OCI-LY3 (cell line): ENCODE results near the gene ARID5B.
A peak's percentile ranks its signal among the peaks of the same experiment; 100 is the strongest.

Experiments
- H2AFZ ChIP-seq: fragments of 200-600, 300-600 bp; shearing (Covaris generic); 2 replicates; pipeline ENCODE4 v1.6.0; 2014; ENCODE audit warnings: antibody characterized with exemption, low read depth, low read length
- H3K27ac ChIP-seq: fragments of 200-600, 300-600 bp; sonication (generic); 2 replicates; pipeline ENCODE4 v1.5.1; 2014; ENCODE audit warnings: mild to moderate bottlenecking, low read length, moderate library complexity, mixed read lengths
- H3K27me3 ChIP-seq: fragments of 200-600, 300-600 bp; sonication (generic); 2 replicates; pipeline ENCODE4 v1.6.1; 2014; ENCODE audit warnings: low read depth, low read length, mixed read lengths
- H3K36me3 ChIP-seq: fragments of 200-600, 300-600 bp; sonication (generic); replicated peaks from 2 replicates; pipeline ENCODE3; 2014; ENCODE audit warnings: low read depth, low read length, mixed read lengths
- H3K4me1 ChIP-seq: fragments of 300-600, 200-600 bp; sonication (generic); 2 replicates; pipeline ENCODE4 v1.6.1; 2014; ENCODE audit warnings: low read length, mixed read lengths
- H3K4me2 ChIP-seq: fragments of 200-600, 300-600 bp; sonication (generic); 2 replicates; pipeline ENCODE4 v1.6.1; 2014; ENCODE audit warnings: low read length, mixed read lengths
- H3K4me3 ChIP-seq: fragments of 300-600, 200-600 bp; sonication (generic); 2 replicates; pipeline ENCODE4 v1.5.1; 2014; ENCODE audit warnings: antibody characterized with exemption, mild to moderate bottlenecking, low read length, moderate library complexity
- H3K79me2 ChIP-seq: fragments of 300-600, 200-600 bp; shearing (Covaris generic); 2 replicates; pipeline ENCODE4 v1.6.1; 2014; ENCODE audit warnings: mild to moderate bottlenecking, low read length, mixed read lengths
- H3K9ac ChIP-seq: fragments of 300-600, 200-600 bp; shearing (Covaris generic); 2 replicates; pipeline ENCODE4 v1.6.0; 2014; ENCODE audit warnings: mild to moderate bottlenecking, low read length, moderate library complexity
- H3K9me3 ChIP-seq: fragments of 200-600, 300-600 bp; shearing (Covaris generic); 2 replicates; pipeline ENCODE4 v1.6.1; 2014; ENCODE audit warnings: low read length, mixed read lengths; ENCODE audit not compliant: insufficient read depth
- H4K20me1 ChIP-seq: fragments of 200-600, 300-600 bp; sonication (generic); 2 replicates; pipeline ENCODE4 v1.6.1; 2016; ENCODE audit warnings: low read length, mixed read lengths; ENCODE audit not compliant: insufficient read depth
- EZH2phosphoT487 ChIP-seq: fragments of 200-600 bp; shearing (Covaris generic); IDR thresholded peaks from 2 replicates; pipeline ENCODE4 v1.6.1; 2018; ENCODE audit warnings: antibody characterized with exemption, mixed run types, low read depth
- TF ChIP-seq, protein P1 (sequence below): fragments of 200-600, 300-600 bp; sonication (generic); IDR thresholded peaks from 2 replicates; pipeline ENCODE4 v1.5.1; 2014; ENCODE audit warnings: antibody characterized with exemption, low read length, low read depth

Gene ARID5B

DNA sequence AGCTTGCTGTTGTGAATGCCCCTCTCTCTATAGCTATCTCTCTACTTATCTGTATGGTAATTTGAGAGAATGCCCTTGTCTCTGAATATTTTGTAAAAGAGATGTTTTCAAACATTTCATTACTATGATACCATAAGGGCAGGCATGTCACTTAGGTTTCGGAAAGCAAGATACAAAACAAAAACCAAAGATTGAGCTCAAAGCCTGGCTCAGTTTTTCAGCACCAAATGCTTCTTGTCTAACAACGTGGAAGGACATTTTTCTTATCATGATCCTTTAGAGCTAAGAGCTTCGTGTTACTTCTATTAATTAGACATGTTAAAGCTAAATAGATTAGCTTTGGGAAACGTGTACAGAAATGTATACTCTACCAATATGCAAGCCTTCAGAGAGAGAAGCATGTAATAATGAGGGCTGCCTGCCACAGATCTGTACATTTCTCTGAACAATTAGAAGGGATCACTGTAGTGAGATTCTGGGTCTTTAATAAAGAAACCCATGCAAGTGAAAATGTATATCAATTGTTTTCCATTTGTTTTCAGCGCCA is 148.9 kb downstream of the ARID5B start:
- TF ChIP-seq, protein P1, sequence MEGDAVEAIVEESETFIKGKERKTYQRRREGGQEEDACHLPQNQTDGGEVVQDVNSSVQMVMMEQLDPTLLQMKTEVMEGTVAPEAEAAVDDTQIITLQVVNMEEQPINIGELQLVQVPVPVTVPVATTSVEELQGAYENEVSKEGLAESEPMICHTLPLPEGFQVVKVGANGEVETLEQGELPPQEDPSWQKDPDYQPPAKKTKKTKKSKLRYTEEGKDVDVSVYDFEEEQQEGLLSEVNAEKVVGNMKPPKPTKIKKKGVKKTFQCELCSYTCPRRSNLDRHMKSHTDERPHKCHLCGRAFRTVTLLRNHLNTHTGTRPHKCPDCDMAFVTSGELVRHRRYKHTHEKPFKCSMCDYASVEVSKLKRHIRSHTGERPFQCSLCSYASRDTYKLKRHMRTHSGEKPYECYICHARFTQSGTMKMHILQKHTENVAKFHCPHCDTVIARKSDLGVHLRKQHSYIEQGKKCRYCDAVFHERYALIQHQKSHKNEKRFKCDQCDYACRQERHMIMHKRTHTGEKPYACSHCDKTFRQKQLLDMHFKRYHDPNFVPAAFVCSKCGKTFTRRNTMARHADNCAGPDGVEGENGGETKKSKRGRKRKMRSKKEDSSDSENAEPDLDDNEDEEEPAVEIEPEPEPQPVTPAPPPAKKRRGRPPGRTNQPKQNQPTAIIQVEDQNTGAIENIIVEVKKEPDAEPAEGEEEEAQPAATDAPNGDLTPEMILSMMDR: no peak
- TF ChIP-seq EZH2phosphoT487: no peak
- peak overlapping the region; percentile 92 for H3K4me2 ChIP-seq
- H3K9me3 ChIP-seq: no peaks in the 10 kb centered on the region
- peaks cover 38% of the 10 kb centered on the region for H3K79me2 ChIP-seq
- H3K36me3 ChIP-seq: peaks cover 24% of the 10 kb centered on the region
- peak overlapping the region; percentile 81 for H3K4me3 ChIP-seq
- H2AFZ ChIP-seq: no peak overlapping the region
- H4K20me1 ChIP-seq: no peaks in the 10 kb centered on the region
- H3K4me1 ChIP-seq: peaks cover 85% of the 10 kb centered on the region
- H3K9ac ChIP-seq: peak overlapping the region; percentile 91
- peak overlapping the region; percentile 96 for H3K27ac ChIP-seq
- H3K27me3 ChIP-seq: no peaks in the 10 kb centered on the region

DNA sequence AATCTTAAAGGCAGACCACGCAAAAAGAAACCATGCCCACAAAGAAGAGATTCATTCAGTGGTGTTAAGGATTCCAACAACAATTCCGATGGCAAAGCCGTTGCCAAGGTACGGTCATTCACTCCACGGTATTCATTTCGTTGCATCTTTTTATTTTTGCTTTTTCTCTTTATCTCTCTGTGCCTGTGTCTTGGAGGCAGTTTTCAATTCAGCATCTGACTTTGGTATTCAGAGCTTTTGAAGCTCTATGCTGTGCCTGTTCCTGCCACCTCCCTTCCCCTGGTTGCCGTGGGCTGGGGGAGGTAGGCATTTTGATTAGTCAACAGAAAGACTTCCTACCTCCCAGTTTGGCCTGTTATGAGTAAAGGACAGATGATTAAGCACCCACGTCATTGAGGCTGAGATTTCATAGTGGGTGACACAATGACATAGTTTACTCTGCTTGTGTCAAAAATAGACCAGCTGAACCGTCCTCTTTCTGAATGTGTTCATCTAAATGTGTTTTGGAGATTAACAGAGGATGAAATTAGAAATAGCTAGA is 149.5 kb downstream of the ARID5B start:
- H3K27me3 ChIP-seq: no peaks in the 10 kb centered on the region
- peaks cover 80% of the 10 kb centered on the region for H3K4me1 ChIP-seq
- H3K4me2 ChIP-seq: peak overlapping the region; percentile 92
- peak overlapping the region; percentile 81 for H3K4me3 ChIP-seq
- no peaks in the 10 kb centered on the region for H3K9me3 ChIP-seq
- TF ChIP-seq, protein P1: no peak
- no peak for TF ChIP-seq EZH2phosphoT487
- peak overlapping the region; percentile 96 for H3K27ac ChIP-seq
- H3K36me3 ChIP-seq: peaks cover 26% of the 10 kb centered on the region
- peaks cover 38% of the 10 kb centered on the region for H3K79me2 ChIP-seq
- H4K20me1 ChIP-seq: no peaks in the 10 kb centered on the region
- H3K9ac ChIP-seq: peak overlapping the region; percentile 91
- no peak overlapping the region for H2AFZ ChIP-seq

DNA sequence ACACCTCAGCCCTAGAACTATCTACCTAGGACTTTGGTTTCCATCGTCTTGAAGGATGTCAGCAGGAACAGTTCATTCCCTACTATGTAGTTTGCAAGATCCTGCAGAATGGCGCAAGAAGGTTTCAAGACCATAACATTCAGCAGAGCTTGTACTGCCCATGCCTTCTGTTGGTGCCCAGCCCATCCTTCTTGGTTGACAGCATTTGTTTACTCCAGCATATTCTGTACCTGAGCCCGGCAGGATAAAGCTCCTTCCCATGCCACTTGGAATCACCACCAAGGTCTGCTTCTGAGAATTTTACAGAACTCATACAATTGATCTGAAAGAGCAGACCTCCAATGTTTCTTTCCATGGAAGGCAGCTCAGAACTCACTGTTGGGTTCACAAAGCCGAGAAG is 150.8 kb downstream of the ARID5B start:
- Histone ChIP-seq H2AFZ (no peak overlapping the region), H3K27ac (no peak overlapping the region), H3K36me3 (peaks cover 27% of the 10 kb centered on the region), H3K27me3 (no peaks in the 10 kb centered on the region), H3K79me2 (peaks cover 38% of the 10 kb centered on the region), H3K9me3 (no peaks in the 10 kb centered on the region), H3K4me1 (peaks cover 67% of the 10 kb centered on the region), H3K9ac (no peak overlapping the region), H4K20me1 (no peaks in the 10 kb centered on the region), H3K4me2 (no peak overlapping the region), H3K4me3 (no peak overlapping the region)
- TF ChIP-seq, protein P1: no peak
- no peak for TF ChIP-seq EZH2phosphoT487

DNA sequence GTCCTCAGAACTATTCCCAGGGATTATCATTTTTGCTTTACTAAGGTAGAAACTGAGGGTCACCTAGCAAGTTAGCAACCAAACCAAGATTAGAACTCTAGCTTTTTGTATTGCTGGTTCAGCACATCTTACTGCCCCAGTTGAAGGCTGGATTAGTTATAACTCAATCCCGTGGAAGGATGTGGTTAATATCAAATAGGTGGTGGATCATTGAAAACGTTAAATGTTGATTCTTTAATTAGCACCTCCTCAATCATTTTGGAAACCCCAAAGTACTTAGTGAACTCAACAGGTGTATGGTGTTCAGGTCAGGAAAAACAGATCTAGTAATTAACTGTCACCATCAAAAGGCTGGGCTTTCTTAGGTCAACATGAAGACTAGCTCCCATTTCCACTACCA is 152.4 kb downstream of the ARID5B start:
- H3K27ac ChIP-seq: no peak overlapping the region; the same call in 1 of the 2 replicates
- H3K4me1 ChIP-seq: peaks cover 51% of the 10 kb centered on the region
- H2AFZ ChIP-seq: no peak overlapping the region
- H3K36me3 ChIP-seq: peaks cover 34% of the 10 kb centered on the region
- H3K79me2 ChIP-seq: peaks cover 25% of the 10 kb centered on the region
- no peaks in the 10 kb centered on the region for H3K9me3 ChIP-seq
- H3K4me2 ChIP-seq: no peak overlapping the region
- TF ChIP-seq, protein P1: no peak
- TF ChIP-seq EZH2phosphoT487: no peak
- H4K20me1 ChIP-seq: no peaks in the 10 kb centered on the region
- H3K27me3 ChIP-seq: no peaks in the 10 kb centered on the region
- no peak overlapping the region for H3K9ac ChIP-seq
- no peak overlapping the region for H3K4me3 ChIP-seq
